ENCODE measurements around the gene ORC1.

Gene ORC1

GRCh38 chr1:52341655-52342260 lies 62.5 kb downstream of the ORC1 start:
- DNase-seq, result no peak

GRCh38 chr1:52337439-52337838 lies 66.8 kb downstream of the ORC1 start:
- DNase-seq, result no peak

GRCh38 chr1:52334906-52335528 lies 69.2 kb downstream of the ORC1 start:
- no peak for DNase-seq

- no peak for DNase-seq
Measured at GRCh38 chr1:52332411-52332810, 71.8 kb downstream of the ORC1 start.

- DNase-seq, result no peak
Measured at GRCh38 chr1:52328615-52329014, 75.6 kb downstream of the ORC1 start.

- no peak for DNase-seq
Measured at GRCh38 chr1:52325786-52326185, 78.4 kb downstream of the ORC1 start.

GRCh38 chr1:52323731-52324130 lies 80.5 kb downstream of the ORC1 start:
- no peak for DNase-seq
